Spinal cord (tissue), 10 donors: ENCODE data around the gene SLC2A2. TPM values are rescaled to one million over a fixed set of nuclear protein-coding genes. Genes with fewer than 3 reads are reported as not detected.

Experiments
- DNase-seq, 6 donors: peaks; one replicate each; pipeline versions ENCODE4 v3.0.0 to v3.0.0-alpha.2; 2013 to 2015; ENCODE audit warnings: low spot score in 6 of 6, low read depth in 4 of 6
- H3K27ac ChIP-seq: one replicate; pipeline ENCODE4 v1.5.1; 2013; ENCODE audit warnings: low read depth, low read length, control low read depth
- H3K27me3 ChIP-seq: one replicate; pipeline ENCODE4 v1.6.1; 2013; ENCODE audit warnings: low read length; ENCODE audit not compliant: control insufficient read depth, insufficient read depth
- H3K36me3 ChIP-seq: one replicate; pipeline ENCODE4 v1.6.1; 2013; ENCODE audit warnings: low read length; ENCODE audit not compliant: control insufficient read depth, insufficient read depth
- H3K4me1 ChIP-seq: one replicate; pipeline ENCODE4 v1.6.1; 2013; ENCODE audit warnings: low read length; ENCODE audit not compliant: control insufficient read depth, insufficient read depth
- H3K4me3 ChIP-seq: one replicate; pipeline ENCODE4 v1.5.1; 2013; ENCODE audit warnings: low read depth, low read length, control low read depth
- H3K9me3 ChIP-seq: one replicate; pipeline ENCODE4 v1.6.1; 2013; ENCODE audit warnings: low read length; ENCODE audit not compliant: control insufficient read depth, insufficient read depth
- WGBS: methylation state at CpG from one replicate; pipeline ENCODE4 v1.1.5; 2013; ENCODE audit warnings: missing lambda C conversion rate; ENCODE audit not compliant: insufficient coverage; 5-methylcytosine and 5-hydroxymethylcytosine counted together
- polyA plus RNA-seq, 2 donors: library from polyadenylated mRNA; unstranded; fragments of 120-200 nt; gene quantifications; one replicate each; pipeline ENCODE4 v1.2.1, GENCODE V29; 2013; ENCODE audit not compliant: insufficient read length in 2 of 2
- small RNA-seq: library from RNA; depleted of rRNA; stranded (forward); fragments of <200 nt; gene quantifications from one replicate; pipeline ENCODE3, GENCODE V24; 2014; ENCODE audit warnings: low replicate concordance
- total RNA-seq, 2 donors: library from RNA; depleted of rRNA in 1 of 2; stranded (reverse); fragments of 120-200 nt in 1 of 2; fragments of >200 nt in 1 of 2; gene quantifications; one replicate each; pipeline versions ENCODE4 v1.2.3 to v1.2.4, GENCODE V29; 2013 to 2014
- donor health status: healthy.

Gene SLC2A2
- total and polyA plus RNA-seq, 4 donors = 0.10 to 0.28 (median 0.27) TPM; not detected in 1

GRCh38 chr3:170949211-170949610 is 77.3 kb downstream of the SLC2A2 start:
- H3K27ac ChIP-seq = no peak overlapping the region
- no peak overlapping the region for H3K4me3 ChIP-seq
- no peaks in the 10 kb centered on the region for H3K27me3 ChIP-seq
- H3K9me3 ChIP-seq = peaks cover 1% of the 10 kb centered on the region
- DNase-seq = no peak
- 83% methylated on average over 1 of the region's 2 CpGs for WGBS
- no peaks in the 10 kb centered on the region for H3K36me3 ChIP-seq
- H3K4me1 ChIP-seq = no peaks in the 10 kb centered on the region

GRCh38 chr3:170947018-170947769 is 79.3 kb downstream of the SLC2A2 start:
- no peaks in the 10 kb centered on the region for H3K4me1 ChIP-seq
- WGBS = 96% methylated on average over 23 of the region's 25 CpGs
- H3K9me3 ChIP-seq = peaks cover 1% of the 10 kb centered on the region
- H3K27me3 ChIP-seq = no peaks in the 10 kb centered on the region
- no peak for DNase-seq
- no peak overlapping the region for H3K27ac ChIP-seq
- H3K4me3 ChIP-seq = no peak overlapping the region
- H3K36me3 ChIP-seq = no peaks in the 10 kb centered on the region

Small RNAs within 50 kb of the gene (small RNA-seq; reads per million reads assigned to genes)
- gene RNU1-70P = not detected

Other genes with a start within 250 kb of the SLC2A2 start
- gene RPL22L1, start 156.5 kb downstream of the SLC2A2 start, total RNA-seq = 10 to 100 TPM; 25.0 to 98.2 TPM
- gene RPL22L1, start 156.5 kb downstream of the SLC2A2 start, polyA plus RNA-seq = 10 to 100 TPM; 29.1 to 30.3 TPM
- 10 to 100 TPM; 16.9 to 18.3 TPM for gene EIF5A2, start 118.1 kb downstream of the SLC2A2 start, total RNA-seq
- gene EIF5A2, start 118.1 kb downstream of the SLC2A2 start, polyA plus RNA-seq = 1 to 10 TPM; 6.3 to 7.2 TPM